Stimulated activated CD8-positive, alpha-beta memory T cell treated with anti-CD3 and anti-CD28 coated beads, Interleukin-7, amount 100 ng/mL, for 24 hours (primary cell): ENCODE results near the gene PLEKHA7.
A peak's percentile ranks its signal among the peaks of the same experiment; 100 is the strongest.

Experiments used
- DNase-seq: peaks from one replicate; pipeline ENCODE4 v3.0.0-alpha.2; 2020; ENCODE audit warnings: low read depth

Gene PLEKHA7

DNA sequence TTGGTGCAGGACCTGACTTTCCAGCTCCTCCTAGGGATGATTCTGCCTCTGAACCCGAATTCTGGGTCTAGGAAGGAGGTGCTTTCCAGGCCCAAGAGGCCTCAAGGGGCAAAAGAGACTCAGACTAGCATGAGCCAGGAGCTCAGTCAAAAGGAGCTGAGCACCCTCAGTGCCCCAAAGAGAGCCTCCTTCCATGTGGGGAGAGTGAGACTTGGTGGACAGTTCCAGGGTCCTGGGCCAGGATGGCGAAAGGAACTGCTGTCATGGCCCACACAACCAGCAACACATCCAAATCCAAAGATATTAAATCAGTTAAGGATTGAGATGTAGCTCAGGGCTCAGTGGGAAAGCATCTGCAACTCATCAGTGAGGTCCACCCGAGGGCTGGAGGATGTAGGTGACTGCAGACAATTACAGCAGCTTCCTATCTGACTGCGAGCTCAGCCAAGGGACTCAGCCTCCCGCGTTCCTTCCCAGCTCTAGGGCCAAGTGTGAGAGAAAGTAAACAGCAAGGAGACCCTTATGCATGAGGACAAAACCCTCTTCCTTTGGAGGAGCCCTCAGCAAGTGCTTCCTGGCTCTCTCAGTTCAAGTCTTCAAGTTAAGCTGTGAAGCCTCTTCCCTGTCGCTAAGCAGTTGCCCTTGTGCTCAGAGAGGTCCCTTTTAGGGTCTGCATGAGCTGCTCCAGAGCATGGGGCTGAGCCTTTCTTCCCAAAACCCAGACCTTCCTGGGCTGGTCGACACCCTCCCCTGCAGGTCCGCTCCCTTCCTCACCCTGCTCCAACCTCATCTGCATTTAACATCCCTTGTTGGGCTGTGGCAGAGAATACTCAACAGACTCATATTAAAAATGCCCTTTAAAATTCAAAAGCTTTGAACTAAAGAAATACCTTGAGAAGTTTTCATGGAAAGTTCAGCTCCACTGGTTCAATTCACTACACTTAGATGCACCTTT is 240.0 kb downstream of the PLEKHA7 start:
- no peak for DNase-seq

DNA sequence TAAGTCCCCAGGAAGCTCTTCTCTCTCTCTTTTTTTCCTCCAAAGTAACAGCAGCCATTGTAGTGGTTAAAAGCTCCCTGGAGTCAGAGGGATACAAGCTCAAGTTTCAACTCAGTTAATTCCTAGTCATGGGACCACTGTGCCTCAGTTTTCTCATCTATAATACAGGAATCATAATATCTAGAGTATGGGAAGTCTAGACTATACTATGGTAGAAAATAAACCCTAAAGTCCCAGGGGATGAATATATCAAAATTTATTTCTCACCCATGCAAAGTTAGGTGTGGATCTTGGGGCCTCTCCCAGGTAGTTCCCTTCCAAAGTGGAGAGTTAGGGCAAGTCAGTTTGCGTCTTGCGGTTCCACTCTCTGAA is 242.1 kb downstream of the PLEKHA7 start:
- no peak for DNase-seq

DNA sequence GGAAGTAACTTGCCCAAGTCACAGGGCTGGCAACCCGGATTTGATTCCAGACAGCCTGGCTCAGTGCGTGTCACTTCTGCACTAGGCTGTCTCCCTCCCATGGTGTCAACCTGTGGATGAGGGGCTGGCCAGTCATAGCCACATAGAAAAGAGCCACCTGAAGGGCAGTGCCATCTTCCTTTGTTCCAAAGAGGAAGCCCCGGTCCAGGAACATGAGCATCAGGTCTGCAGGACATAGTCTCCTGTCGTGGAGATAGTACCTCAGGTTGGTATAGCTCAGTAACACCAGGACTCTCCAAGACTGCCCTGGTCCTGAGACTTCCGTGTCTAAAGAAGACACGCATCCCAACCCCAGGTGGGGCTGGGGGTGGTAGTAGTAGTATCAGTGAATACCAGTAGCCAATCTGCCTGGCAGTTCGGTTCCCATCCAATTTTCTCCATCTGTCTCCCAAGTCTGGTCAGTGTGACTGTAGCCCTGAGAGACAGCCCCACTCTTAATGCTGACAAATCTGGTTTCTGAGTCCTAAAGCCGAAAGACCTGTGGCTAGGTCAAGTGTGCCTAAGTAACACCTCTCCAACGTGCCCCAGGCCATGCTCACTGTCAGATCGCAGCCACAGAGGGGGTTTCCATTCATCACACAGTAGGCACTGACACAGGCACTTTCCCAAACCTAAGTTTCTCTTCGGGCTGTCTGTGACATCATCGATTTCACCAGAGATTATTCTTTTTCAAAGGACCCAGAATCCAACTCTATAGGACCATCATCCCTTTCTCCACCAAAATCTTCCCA is 242.7 kb downstream of the PLEKHA7 start:
- DNase-seq, result no peak

DNA sequence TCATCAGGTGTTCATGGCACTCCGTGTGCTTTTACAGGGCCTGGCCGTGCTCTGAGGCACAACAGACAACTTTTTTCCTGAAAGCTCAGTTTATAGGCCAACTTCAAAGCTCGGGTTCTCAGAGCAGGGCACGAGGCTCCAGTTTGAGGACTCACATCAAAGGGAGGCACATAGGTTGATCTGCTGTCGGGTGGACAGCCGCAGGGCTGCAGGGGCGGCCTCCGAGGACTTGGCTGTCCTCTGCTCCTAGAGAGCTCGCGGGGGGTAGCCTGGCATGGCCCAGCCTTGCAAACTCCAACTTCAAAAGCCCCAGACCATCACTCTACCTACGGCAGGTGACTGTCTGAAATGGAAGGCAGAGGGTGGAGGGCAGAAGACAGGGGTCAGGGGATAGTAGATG is 244.2 kb downstream of the PLEKHA7 start:
- no peak for DNase-seq

DNA sequence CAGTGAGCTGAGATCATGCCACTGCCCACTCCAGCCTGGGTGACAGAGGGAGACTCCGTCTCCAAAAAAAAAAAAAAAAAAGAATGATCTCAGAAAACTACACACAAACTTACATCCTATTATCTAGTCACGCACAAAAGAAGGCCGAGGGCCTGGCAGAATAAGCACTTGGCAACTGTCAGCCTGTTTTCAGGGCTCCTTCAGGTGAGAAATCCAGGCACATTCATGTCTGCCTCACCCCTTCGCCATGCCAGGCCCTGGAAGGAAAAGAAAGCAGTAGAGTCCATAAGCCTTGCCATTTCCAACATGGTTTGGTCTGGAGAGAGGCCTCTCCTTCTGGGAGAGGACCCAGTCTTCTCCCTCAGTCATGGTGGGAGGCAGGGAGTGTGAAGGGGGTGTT is 244.8 kb downstream of the PLEKHA7 start:
- DNase-seq, result no peak

DNA sequence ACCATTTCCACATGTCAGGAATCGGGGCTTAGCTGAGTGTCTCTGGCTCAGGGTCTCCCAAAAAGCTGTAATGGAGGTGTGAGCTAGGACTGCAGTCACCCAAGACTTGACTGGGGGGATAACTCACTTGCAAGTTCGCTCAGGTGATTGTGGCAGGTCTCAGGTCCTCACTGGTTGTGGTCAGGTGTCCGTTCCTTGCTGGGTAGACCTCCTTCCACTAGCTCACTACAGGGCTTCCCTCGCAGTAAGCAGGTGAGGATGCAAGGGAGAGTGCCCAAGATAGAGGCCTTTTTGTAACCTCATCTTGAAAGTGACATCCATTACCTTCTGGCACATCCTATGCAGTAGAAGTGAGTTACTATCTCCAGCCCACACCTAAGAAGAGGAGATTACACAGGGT is 246.3 kb downstream of the PLEKHA7 start:
- no peak for DNase-seq

DNA sequence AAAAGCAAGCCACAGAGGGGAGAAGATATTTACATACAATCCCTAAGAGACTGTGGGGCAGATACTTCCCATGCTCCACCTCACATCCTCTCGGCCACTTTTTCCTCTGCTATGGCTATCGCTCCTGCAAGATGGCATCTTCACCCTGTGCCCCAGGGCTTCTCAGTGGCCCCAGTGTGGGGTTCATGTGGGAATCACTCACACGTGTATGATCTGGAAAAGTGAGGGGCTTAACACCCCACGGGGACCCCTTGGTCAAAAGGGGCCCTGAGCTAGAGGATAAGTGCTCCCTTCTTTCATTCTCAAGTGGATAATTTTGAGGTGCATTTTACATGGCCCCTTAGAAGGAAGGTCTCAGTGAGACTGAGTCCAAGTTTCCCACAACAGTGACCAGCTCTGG is 247.1 kb downstream of the PLEKHA7 start:
- DNase-seq, result no peak

DNA sequence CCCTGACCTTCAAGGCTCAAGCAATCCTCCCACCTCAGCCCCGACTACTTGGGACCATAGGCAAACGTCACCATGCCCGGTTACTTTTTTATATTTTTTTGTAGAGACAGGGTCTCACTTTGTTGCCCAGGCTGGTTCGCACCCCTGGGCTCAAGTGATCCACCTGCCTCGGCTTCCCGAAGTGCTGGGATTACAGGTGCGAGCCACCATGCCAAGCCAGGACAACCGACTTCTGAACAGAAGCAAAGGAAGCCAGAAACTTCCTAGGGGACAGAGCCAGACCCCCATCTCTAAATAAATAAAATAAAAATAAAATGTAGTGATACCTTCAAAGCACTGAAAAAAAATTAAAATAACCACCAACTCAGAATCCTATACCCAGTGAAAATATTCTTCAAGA is 249.3 kb downstream of the PLEKHA7 start:
- no peak for DNase-seq

DNA sequence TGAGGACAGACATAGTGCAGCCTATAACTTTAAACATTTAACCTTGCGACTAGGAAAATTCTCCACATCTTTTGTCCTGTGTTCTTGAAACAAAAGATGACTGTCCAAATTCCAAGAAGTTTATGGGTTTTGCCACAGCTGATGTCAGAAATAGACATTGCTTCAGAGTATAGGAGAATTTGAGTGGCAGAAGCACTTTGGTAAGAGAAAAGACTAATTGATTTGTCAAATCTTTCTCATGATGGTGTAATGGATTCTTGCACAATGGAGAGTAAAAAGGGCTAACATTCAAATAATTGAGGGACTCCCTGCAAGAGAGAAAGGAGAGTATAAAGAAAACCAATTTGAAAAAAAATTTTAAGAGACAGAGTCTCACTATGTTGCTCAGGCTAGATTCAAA is 250.5 kb downstream of the PLEKHA7 start:
- DNase-seq, result no peak

DNA sequence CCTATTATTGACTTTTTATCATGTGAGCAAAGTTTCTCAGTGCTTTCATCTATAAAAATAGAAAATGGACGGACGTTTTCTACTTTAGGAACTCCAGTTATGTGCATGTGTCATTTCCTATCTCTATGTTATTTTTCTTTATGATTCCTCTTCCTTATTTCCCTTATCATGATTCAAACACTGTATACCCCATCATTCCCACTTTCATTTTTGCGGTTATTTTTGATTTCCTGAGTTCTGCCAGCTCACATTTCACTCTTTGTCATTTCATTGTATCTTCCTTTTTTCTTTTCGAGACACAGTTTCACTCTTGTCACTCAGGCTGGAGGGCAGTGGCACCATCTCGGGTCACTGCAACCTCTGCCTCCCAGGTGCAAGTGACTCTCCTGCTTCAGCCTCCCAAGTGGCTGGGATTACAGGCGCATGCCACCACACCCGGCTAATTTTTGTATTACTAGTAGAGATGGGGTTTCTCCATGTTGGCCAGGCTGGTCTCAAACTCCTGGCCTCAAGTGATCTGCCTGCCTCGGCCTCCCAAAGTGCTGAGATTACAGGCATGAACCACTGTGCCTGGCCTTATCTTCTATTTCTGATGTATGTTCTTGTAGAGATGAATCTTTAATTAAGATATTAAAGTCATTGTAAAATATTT is 254.2 kb downstream of the PLEKHA7 start:
- no peak for DNase-seq

DNA sequence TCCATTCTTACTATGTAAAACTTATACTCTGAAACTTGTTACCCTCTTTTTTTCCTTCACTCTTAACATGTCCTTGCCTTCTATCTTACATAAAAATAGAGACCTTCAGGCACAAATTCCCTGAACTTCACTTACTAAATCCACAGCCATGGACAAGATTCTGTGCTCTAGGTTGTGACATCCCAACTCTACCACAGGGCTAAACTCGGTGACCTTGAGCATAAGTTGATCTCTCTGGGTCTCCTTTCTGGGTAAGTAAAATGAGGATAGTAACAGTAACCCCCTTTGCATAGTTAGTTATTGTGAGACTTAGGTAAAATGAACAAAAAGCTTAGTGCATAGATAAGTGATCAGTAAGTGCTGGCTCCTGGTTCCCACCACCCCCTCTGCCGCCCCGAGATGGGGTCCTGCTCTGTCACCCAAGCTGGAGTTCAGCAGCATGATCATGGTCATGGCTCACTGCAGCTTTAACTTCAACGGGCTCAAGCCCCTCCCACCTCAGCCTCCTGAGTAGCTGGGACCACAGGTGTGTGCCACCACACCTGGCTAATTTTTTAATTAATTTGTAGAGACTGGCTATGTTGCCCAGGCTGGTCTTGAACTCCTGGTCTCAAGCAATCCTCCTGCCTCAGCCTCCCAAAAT is 255.7 kb downstream of the PLEKHA7 start:
- no peak for DNase-seq

DNA sequence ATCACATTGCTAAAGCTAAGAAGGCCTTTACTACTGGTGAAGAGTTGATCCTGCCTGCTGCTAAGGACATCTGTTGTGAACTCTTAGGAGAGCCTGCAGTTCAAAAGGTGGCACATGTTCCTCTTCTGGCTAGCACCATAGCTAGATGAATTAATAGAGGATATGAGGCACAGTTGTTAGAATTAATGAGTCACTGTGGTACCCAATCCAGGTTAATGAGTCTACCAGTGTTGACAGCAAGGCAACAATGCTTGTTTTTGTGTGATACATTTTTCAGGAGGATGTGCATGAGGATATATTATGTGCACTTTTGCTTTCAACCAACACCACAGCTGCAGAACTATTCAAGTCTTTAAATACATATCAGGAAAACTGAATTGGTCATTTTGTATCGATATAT is 263.8 kb downstream of the PLEKHA7 start:
- DNase-seq, result no peak

DNA sequence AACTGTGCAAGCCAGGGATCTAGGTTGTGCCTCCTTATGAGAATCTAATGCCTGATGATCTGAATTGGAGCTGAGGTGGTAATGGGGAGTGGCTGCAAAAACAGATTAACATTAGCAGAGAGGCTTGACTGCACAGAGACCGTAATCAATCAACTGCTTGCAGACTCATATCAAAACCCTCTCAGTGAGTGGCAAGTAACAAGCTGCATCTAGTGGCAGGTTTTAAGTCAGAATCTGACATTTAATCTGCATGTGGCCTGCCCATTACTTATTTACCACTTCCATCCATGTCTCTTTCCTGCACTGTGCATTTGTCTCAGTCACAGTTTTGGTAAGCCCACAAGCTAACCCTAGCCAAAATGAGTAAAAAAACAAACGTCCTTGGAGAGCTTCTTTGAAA is 264.5 kb downstream of the PLEKHA7 start:
- no peak for DNase-seq

DNA sequence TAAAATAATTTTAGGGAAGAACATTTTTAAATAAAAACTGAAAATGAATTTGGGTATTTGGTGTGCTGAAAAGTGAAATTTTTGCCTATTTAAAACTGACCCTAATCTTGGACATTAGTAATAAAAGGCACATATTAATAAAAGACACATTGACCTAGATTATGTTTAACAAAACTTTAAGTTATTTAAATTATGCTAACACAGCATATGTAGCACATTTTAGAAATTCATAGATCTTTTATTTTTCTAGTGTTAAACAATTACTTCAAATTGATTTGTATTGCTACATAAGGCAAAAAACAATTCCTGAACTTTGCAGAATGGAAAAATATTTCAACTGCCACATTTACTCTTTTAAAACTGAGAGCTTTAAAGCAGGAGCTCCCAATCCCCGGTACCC is 265.1 kb downstream of the PLEKHA7 start:
- DNase-seq, result no peak

DNA sequence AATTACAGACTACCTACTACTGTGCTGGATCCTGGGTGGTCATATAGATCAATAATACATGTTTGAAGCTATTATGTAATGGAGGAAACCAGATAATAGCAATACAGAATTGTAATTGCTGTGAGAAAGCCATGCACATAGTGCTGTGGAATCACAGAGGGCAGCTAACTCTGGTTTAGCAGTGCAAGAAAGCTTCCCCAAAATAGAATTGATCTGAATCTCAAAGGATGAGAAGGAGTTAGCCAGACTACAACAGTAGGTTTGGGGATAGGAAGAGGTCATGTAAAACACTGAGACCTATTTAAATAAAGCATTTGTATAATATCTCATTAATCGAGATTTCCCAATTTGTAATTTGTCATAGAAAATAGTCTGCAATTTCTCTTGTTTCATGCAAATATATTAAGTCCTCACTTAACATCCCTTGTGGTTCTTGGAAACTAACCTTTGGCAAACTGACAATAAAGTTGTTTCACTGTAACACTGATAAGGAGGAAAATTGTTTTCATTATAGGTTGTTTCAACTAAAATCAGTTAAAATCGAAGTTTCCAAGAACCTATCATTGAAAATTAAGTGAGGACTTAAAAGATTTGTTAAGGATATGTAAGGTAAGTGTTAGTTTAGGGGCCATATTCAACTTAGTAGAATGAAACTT is 268.1 kb downstream of the PLEKHA7 start:
- DNase-seq, result no peak

DNA sequence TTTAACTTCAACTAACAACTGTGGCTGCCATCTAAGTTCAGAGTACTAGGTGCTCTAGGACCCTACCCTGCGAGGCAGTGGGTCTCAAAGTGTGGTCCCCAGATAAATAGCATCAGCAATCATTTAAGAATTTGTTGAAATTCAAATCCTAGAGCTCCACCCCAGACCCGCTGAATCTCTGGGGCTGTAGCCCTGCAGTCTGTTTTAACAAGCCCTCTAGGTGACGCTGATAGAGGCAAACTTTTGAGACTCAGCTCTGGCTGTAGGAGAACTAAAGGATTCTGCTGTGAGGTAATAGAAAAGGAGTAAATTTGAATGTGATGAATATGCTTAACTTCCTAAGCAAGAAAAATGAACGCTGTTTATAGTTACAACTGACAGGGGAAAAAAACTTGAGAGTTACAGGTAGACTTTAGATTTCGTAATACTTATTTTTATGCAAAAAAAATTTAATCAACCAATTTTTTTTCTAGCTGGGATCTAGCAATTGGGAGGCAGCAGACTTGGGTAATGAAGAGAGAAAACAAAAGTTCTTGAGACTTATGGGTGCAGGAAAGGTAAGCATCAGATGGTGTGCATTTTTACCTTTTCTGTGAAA is 270.0 kb downstream of the PLEKHA7 start:
- no peak for DNase-seq

DNA sequence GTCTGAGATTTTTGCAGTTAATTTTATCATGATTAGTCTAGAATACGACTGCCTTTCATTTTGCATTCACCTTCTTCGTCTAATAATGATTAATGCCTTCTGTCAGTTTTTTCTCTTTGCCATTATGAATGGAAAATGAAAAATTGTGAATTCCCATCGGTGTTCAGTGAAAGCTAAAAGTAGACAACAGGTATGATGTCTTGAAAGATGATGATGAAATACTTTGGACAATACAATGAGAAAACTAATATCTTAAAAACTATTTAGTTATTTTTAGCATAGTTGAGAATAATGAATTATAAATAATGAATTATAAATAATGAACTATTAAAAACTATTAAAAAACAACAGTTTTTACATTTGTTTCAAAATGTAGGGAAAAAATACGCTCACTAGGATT is 270.7 kb downstream of the PLEKHA7 start:
- no peak for DNase-seq

DNA sequence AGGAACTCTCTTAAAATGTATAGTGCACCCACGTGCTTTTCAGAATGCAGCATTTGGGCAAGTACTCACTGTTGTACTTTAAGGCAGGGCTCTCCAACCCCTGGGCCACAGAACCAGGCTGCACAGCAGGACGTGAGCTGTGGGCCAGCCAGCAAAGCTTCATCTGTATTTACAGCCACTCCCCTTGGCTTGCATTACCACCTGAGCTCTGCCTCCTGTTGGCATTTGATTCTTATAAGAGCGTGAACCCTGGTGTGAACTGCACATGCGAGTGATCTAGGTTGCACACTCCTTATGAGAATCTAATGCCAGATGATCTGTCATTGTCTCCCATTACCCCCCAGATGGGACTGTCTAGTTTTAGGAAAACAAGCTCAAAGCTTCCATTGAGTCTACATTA is 272.7 kb downstream of the PLEKHA7 start:
- no peak for DNase-seq

DNA sequence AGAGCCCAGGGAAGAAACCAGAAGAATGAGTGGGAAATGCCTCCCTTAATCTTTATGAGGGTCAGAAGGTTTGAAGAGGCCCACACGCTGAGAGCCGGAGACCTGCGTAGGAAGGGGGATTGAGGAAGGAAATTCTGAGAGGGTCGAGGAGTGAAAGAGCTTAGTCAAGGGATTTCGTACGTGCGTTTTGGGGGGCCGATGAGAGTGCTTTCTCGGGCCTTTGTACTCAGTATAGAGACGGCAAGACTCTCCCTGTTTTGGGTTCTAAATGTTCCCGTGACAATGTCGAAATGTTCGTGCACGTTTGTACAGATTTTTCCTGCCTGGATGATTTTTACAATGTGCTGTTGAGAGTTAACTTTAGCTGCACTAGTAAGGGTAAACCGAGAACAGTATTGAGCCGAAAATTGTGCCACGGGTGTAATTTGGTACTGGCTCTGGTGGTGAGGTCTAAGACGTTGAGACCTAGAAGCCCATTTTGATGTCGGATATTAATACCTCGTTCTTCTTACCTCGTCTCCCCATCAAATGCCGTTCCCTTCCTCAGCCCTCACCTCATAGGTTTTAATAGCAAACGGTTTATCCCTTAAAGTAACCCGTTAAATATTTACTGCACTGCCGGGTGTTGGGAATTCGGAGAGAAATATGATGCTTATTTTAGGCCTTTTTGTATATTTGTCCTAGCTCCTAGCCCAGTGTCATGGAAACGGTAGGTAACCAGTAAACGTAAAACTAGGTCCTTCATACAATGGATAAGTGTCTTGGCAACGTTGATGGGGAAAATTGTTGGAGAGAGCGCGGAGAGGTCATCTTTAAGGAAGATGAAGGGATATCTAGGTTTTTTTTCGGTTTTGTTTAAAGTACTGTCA is 275.0 kb downstream of the PLEKHA7 start:
- DNase-seq, result peak; percentile 15

DNA sequence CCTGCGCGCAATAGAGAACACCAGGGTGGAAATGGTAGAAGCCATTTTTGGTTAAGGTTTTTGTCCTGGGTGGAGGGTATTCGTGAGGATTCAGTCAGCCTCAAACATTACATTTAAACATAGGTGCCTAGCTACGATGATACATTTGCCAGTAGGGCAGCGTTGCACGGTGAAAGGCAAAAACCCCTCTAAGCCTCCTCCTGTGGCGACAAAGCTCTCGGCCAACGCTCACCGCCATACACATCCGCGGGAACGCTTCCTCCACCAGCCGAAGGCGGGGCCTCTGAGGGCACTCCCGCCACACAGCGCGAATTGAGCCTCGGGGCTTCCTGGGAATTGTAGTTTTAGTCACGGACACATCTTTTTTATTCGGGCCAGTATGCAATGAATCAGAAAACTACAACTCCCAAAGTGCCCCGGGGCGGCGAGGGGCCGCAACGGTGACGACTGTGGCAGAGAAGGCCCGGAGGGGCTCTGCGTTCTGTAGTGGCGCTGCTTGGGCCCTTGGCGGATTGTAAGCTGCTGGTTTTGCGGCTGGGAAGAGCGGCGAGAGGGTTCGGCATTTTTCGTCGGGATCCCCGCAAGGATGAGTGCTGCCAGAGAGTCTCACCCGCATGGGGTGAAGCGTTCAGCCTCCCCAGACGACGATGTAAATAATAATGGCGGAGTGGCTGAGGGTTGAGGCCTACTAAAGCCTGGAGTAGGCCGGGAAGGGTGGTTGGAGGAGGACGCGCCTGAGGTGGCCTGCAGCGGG is 275.8 kb downstream of the PLEKHA7 start, which contains the start of gene C11orf58:
TSS of gene C11orf58 (plus strand) at position 455 of the 754 bp plus-strand sequence. CDS start at position 587, 132 bp downstream.
- DNase-seq, result peak; percentile 86
